Left renal cortex interstitium (tissue), 4 donors: ENCODE measurements around the gene NGEF. TPM values are rescaled to one million over a fixed set of nuclear protein-coding genes. Genes with fewer than 3 reads are reported as not detected.

Experiments
- DNase-seq, 4 donors: peaks; one replicate each; pipeline ENCODE4 v3.0.0-alpha.2; 2013; ENCODE audit warnings: low read depth in 4 of 4, low spot score in 2 of 4, missing footprints in 1 of 4
- polyA plus RNA-seq, 4 donors: library from polyadenylated mRNA; unstranded; fragments of 120-200 nt; gene quantifications; one replicate each; pipeline ENCODE4 v1.2.1, GENCODE V29; 2013; ENCODE audit not compliant: insufficient read length in 4 of 4

The NGEF gene
- polyA plus RNA-seq, 4 donors: 2.1 to 3.5 (median 2.8) TPM

- DNase-seq: no peak
These were observed 124.8 kb downstream of the NGEF start for GRCh38 chr2:232888099-232888836.

DNA sequence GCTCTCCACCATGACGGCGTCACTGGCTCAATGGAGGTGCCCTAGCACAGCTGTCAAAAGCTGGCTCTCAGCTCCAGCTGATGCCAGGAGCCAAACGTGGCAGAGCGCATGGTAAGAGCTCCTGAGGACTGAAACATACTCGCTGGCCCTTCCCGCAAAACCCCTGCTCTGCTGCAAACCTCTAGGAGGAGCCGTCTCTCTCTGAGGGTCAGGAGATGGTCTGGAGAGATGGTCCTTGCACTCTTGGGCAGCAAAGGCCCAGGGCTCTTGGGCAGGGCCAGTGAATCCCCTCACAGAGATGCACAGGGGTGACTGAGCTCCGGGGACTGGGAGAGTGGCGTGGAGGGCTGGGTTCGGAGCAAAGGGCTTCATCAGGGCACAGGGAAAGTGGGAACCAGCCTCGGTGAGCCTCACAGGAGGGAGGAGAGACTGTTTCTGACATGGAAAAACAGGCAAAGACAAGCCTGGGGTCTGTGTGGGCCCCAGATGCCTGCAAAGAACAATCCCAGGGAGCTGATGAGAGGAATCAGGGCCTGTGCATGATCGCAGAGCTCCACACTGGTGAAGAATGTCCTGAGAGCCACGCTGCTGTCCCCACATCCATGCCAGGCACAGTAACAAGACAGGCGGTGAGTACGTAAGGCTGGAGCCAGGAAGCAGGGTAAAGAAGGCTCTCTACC lies 125.7 kb downstream of the NGEF start:
- DNase-seq: no peak

DNA sequence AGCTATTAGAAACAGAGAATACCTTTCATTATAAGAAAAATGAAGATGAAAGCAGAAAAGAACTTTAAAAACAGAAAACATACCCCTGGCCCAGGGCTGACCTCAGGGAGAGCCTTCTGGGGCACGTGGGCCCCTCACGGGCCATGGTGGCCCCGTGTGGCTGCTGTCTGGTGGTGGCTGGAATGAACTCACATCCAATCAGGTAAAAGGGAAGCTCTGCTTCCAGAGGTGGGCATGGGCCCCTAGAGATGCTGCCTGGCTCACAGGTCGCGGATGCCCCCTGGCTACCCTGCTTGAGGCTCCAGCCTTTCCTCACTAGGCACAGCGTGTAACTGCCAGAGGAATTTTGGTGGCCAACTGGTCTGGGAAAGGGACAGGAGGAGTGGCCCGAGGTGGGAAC lies 126.4 kb downstream of the NGEF start:
- no peak for DNase-seq

DNA sequence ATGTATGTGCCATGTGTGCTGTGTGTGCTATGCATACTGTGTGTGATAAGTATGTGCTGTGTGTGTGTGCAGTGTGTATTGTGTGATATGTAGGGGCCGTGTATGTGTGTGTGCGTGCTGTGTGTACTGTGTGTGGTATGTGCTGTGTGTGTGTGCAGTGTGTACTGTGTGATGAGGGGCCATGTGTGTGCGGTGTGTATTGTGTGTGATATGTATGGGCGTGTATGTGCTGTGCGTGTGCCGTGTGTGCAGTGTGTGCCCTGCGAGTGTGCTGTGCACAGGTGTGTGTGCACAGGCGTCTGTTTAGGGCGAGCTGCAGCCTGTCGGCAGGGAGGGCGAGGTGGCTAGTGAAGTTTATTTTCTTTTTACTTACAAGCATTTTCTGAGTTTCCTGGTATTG lies 126.9 kb downstream of the NGEF start:
- no peak for DNase-seq

GRCh38 chr2:232885264-232885961 lies 127.6 kb downstream of the NGEF start:
- no peak for DNase-seq

DNA sequence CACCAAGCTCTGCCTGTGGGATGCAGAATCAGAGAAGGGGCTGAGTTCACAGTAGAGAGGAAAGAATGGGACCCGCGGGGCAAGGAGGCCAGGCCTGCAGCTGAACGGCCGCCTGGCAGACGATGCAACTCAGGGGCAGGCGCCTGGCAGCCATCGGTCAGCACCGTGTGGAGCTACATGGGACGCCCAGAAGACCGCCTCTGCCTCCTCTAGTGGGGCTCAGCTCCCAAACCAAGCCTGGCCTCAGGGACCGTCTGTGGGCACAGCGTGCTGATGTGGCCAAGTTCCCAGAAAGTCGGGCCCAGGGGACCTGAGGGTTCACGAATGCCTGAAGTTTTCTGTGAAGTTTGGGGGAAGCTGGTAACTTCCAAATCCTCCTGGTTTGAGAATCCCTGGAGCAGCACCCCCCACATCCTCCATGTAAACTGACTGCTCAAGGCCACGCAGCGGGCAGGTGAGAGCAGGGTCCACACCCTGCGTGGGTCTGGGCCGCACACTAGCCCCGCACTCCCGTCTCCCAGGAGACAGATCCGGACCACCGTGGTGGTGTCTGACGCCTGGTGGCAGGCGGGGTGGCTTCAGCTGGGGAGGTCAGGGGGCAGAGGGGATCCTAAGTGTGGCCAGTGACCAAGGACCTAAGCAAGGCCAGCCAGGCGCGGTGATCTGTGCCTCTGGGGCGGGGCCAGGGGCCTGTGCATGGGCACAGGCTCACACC lies 128.3 kb downstream of the NGEF start:
- DNase-seq: no peak

GRCh38 chr2:232884001-232884421 lies 129.0 kb downstream of the NGEF start:
- DNase-seq: no peak

GRCh38 chr2:232883116-232883721 lies 129.8 kb downstream of the NGEF start:
- DNase-seq: no peak

DNA sequence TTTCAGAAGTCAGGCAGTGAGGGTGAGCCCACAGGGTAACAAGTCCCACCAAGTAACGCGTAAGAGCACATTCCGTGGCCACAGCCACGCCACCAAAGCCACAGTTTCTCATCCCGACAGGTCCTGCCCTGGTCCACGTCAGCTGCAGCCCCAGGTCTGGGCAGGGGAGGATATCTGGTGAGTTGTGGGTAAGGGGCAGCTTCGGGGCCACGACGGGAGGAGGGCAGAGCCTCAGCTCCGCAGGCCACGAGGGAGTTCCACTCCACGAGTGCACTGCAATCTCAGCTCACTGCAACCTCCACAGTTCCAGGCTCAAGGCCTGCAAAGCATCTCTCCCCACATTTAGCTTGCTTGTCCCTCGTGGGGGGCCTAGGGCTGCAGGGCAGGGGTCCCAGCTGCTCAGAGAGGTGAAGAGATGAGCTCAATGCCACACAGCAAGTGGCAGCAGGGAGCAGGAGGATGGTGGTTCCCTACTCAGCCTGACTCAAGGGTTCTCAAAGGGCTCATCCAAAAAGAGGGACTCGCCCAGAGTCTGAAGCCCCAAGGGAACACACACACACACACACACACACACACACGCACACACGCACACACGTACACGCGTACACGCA lies 130.4 kb downstream of the NGEF start:
- no peak for DNase-seq

- no peak for DNase-seq
These were observed 131.0 kb downstream of the NGEF start for GRCh38 chr2:232882085-232882484.

DNA sequence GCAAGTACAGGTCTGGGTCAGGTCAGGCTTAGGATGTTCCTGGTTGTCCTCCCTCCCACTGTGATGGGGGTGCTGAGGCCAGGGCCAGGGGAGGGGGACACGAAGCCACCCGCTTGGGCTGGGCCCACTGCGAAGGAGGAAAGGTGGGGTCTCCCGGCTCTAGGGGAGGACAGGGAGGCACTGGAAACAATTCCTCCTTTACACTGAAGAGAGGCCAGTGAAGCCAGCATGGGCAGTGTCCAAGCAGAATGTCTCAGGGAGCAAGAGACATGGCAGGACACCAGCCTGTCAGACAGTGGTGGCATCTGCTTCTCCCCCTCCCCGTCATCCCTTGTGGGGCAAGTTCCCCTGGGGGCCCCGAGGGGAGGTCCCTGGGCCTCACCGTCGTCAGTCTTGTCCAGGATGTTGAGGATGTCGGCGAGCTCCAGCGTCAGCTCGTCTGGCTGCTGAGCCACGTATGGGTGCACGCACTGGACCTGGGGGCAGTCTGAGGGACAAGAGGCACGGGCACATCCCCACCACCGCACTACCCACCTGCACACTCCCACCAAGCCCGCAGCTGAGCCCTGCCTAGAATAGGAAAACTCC lies 132.2 kb downstream of the NGEF start:
- no peak for DNase-seq

- no peak for DNase-seq
These were observed 133.2 kb downstream of the NGEF start for GRCh38 chr2:232879618-232880494.

- no peak for DNase-seq
These were observed 134.0 kb downstream of the NGEF start for GRCh38 chr2:232878855-232879617.

DNA sequence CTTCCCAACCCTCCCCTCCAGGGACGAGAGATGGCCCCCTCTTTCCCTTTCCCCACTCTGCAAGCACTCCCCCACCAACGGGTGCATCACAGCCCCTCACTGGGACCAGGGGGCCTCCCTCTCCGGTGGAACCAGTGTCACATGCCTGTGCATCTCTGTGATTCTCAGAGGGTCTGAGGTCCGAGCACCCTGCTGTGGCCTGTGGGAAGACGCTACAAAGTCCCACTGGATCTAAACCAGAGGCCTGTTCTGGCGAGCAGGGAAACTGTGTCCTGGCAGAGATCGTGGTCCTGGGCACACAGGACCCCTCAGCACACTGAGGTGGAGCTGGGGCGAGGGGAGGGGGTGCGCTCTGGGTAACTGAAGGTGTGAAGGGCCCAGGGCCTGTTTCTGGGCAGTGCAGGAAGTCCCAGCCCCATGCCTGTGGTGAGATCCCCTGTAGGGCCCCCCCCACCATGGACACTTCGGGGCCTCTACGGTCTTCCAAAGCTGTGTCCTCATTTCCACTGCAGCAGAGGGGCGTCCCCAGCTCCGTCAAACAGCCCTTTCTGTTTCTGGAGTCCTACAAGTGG lies 135.0 kb downstream of the NGEF start:
- no peak for DNase-seq

GRCh38 chr2:232876978-232877441 lies 136.0 kb downstream of the NGEF start:
- no peak for DNase-seq

DNA sequence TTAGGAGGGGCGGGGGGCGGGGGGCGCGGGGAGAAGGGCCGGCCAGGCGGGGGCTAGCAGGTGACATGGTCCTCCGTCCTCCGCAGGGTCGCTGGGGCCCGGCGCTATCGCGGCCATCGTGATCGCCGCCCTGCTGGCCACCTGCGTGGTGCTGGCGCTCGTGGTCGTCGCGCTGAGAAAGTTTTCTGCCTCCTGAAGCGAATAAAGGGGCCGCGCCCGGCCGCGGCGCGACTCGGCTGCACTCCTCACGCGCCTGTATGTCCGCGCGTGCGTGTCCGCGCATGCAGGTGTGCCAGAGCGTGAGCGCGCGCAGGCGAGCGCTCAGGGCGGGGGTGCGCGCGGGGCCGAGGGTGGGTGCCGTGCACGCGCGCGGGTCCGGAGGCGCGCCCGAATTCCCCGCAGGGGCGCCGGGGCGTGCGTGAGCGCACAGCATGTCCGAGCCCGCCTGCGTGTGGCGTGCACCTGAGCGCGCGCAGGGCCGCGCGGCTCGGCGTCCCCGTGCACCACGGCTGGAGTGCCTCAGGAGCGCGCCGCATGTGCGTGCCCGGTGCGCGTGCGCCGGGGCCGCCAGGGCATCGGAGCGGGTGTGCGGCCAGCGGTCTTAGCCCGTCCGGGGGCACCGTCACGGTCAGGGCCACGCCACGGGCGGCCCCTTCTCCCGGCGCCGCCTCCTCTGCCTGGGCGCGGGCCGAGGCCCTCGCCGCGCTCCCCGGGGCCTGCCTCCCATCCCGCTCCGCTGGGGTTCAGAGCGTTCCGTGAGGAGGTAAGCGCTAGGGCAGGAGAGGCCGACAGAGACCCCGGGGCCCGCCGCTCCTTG lies 136.7 kb downstream of the NGEF start:
- no peak for DNase-seq
